ENCODE results near the gene ANKMY1. TPM values are rescaled to one million over a fixed set of nuclear protein-coding genes. Genes with fewer than 3 reads are reported as not detected.

The ANKMY1 gene
- total RNA-seq, 2 donors from 2014 or later: 3.7 to 7.9 TPM

DNA sequence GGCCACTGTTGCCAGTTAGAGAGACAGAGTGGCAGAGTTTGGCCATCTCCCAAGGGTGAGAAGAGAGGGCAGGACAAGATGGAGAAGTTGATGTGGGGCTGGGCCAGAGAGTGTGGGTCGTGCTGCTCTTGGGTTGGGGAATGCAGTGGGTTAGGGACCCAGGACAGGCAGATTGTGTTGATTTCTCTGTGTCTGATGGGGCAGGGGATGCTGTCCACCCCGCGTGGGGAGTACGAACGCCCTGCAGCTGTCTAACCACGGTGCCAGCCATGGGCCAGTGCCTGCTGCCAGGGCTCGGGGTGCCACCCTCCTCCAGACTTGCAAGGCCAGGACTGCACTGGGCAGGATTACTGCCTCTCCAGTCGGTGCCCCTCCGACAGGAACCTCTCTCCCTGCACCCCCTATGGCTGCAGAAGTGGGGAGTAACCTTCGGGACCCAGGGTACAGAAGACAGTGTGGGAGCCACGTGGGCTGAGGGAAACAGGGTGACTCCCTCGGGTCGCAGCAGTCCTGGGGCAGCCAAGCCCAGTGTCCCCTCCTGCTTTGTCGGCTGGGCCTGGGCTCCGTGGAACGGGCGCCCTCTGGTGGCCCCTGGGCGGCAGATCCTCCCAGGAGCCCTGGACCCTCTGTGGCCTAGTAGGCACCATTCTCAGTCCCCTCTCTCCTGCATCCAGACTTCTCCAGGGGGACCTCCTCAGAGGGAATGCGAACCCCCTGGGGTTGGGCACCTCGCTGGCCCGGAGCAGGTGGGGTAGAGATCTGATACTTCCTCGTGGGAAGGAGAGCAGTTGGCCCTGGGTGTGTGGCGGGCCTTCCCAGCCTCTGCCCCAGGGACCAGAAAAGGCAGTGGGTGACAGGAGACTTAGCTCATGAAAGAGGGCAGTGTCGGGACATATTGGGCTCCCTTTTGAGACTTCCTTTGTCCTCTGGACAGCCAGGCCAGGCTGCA lies 119.7 kb downstream of the ANKMY1 start:
- peak overlapping the region; percentile 27 to 87 for H3K27ac ChIP-seq
- H3K36me3 ChIP-seq: no peaks in the 10 kb centered on the region
- H3K9me3 ChIP-seq: no peaks in the 10 kb centered on the region
- no peak overlapping the region for H3K4me3 ChIP-seq
- peak; percentile 77 for DNase-seq (ENCODE audit: low spot score)
- no peaks in the 10 kb centered on the region for H3K27me3 ChIP-seq
- TF ChIP-seq, protein P1, sequence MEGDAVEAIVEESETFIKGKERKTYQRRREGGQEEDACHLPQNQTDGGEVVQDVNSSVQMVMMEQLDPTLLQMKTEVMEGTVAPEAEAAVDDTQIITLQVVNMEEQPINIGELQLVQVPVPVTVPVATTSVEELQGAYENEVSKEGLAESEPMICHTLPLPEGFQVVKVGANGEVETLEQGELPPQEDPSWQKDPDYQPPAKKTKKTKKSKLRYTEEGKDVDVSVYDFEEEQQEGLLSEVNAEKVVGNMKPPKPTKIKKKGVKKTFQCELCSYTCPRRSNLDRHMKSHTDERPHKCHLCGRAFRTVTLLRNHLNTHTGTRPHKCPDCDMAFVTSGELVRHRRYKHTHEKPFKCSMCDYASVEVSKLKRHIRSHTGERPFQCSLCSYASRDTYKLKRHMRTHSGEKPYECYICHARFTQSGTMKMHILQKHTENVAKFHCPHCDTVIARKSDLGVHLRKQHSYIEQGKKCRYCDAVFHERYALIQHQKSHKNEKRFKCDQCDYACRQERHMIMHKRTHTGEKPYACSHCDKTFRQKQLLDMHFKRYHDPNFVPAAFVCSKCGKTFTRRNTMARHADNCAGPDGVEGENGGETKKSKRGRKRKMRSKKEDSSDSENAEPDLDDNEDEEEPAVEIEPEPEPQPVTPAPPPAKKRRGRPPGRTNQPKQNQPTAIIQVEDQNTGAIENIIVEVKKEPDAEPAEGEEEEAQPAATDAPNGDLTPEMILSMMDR (IDR thresholded peaks at IDR 0.05): peak; percentile 94 to 97
- H3K4me1 ChIP-seq: peaks cover 0 to 43% of the 10 kb centered on the region in 2 donors

DNA sequence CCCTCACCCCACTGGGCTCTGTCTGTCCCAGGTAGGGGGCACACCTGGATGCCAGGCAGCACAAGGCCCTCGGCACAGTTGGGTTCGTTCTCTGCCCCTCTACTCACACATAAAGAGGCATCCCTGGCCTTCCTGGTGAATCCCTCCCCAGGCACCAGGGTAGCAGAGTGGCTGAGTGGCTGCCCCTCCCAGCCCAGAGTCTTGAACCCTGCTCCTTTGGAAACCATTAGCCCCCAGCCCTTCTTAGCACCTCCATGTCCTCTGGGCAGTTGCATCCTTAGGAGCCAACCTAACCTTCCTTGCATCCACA lies 120.3 kb downstream of the ANKMY1 start:
- H3K27ac ChIP-seq: peak overlapping the region in 1 of 2 donors; percentile 87
- H3K36me3 ChIP-seq: no peaks in the 10 kb centered on the region
- TF ChIP-seq, protein P1 (IDR thresholded peaks at IDR 0.05): no peak
- no peaks in the 10 kb centered on the region for H3K27me3 ChIP-seq
- H3K9me3 ChIP-seq: no peaks in the 10 kb centered on the region
- peak overlapping the region in 1 of 2 donors; percentile 71 for H3K4me3 ChIP-seq
- DNase-seq (ENCODE audit: low spot score): no peak
- peaks cover 0 to 43% of the 10 kb centered on the region in 2 donors for H3K4me1 ChIP-seq

GRCh38 chr2:240436683-240437550 lies 120.9 kb downstream of the ANKMY1 start:
- no peak for DNase-seq (ENCODE audit: low spot score)
- no peaks in the 10 kb centered on the region for H3K9me3 ChIP-seq
- H3K4me1 ChIP-seq: peaks cover 0 to 43% of the 10 kb centered on the region in 2 donors
- TF ChIP-seq, protein P1 (IDR thresholded peaks at IDR 0.05): no peak
- H3K27me3 ChIP-seq: no peaks in the 10 kb centered on the region
- peak overlapping the region; percentile 62 to 71 for H3K4me3 ChIP-seq
- no peaks in the 10 kb centered on the region for H3K36me3 ChIP-seq
- H3K27ac ChIP-seq: peak overlapping the region; percentile 87 to 90

GRCh38 chr2:240435948-240436682 lies 121.7 kb downstream of the ANKMY1 start:
- Histone ChIP-seq H3K27ac (peak overlapping the region; percentile 87 to 90), H3K9me3 (no peaks in the 10 kb centered on the region), H3K4me1 (peaks cover 0 to 43% of the 10 kb centered on the region in 2 donors), H3K36me3 (no peaks in the 10 kb centered on the region), H3K27me3 (no peaks in the 10 kb centered on the region), H3K4me3 (peak overlapping the region; percentile 62 to 71)
- no peak for DNase-seq (ENCODE audit: low spot score)
- TF ChIP-seq, protein P1 (IDR thresholded peaks at IDR 0.05): no peak

GRCh38 chr2:240435457-240435947 lies 122.3 kb downstream of the ANKMY1 start, which contains the start of gene GPC1:
GPC1 (plus strand) TSS chr2:240435663; CDS start chr2:240435919, 256 bp downstream.
- no peak for DNase-seq (ENCODE audit: low spot score)
- H3K27me3 ChIP-seq: no peaks in the 10 kb centered on the region
- TF ChIP-seq, protein P1 (IDR thresholded peaks at IDR 0.05): no peak
- H3K27ac ChIP-seq: peak within 1 kb of the TSS; percentile 87 to 90
- peak within 1 kb of the TSS; percentile 62 to 71 for H3K4me3 ChIP-seq
- no peaks in the 10 kb centered on the region for H3K36me3 ChIP-seq
- no peaks in the 10 kb centered on the region for H3K9me3 ChIP-seq
- H3K4me1 ChIP-seq: peaks cover 0 to 43% of the 10 kb centered on the region in 2 donors
